ENCODE results near the gene TBC1D2. TPM values are rescaled to one million over a fixed set of nuclear protein-coding genes. Genes with fewer than 3 reads are reported as not detected.

TBC1D2 gene
- total and polyA plus RNA-seq, 5 donors from 2014 or later, result 8.2 to 11.5 (median 10.1) TPM

DNA sequence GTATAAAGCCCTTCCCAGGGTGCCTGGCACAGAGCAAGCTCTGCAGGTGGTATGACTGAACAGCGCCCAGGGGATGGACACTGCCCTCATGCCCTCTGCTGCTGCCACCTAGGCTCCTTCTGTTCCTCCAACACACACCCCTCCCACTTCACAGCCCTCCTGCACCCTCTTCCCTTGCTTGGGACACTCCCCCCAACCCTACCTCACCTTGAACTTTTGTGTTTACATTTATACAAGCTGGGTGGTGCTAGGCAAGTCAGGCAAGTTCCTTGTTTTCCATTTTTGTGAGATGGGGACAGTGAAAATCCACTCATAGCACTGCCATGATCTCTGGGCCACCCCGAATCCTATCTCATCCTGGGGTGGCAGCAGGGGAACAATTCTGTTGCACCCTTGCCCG, 44.2 kb downstream of the TBC1D2 start:
- peaks cover 30% of the 10 kb centered on the region for H3K36me3 Mint-ChIP-seq
- no peak overlapping the region for H3K4me3 Mint-ChIP-seq
- DNase-seq (no peak), ATAC-seq (ENCODE audit: low read depth in 2 of 2) (no peak)
- H3K4me1 Mint-ChIP-seq, result peaks cover 0 to 3% (median 1%) of the 10 kb centered on the region in 4 donors
- H3K4me1 ChIP-seq (ENCODE audit: control insufficient read depth, insufficient read depth, low read length, poor library complexity, severe bottlenecking), result no peaks in the 10 kb centered on the region
- no peaks in the 10 kb centered on the region for H3K9me3 Mint-ChIP-seq
- H3K27ac Mint-ChIP-seq, result no peak overlapping the region
- H3K4me3 ChIP-seq (ENCODE audit: low read depth, low read length), result no peak overlapping the region
- H3K36me3 ChIP-seq (ENCODE audit: control insufficient read depth, insufficient read depth, low read length), result peaks cover 12% of the 10 kb centered on the region
- H3K9me3 ChIP-seq (ENCODE audit: control insufficient read depth in 2 of 2, low read length in 2 of 2), result no peaks in the 10 kb centered on the region
- H3K27me3 ChIP-seq (ENCODE audit: control insufficient read depth, insufficient read depth, low read length), result no peaks in the 10 kb centered on the region
- no peaks in the 10 kb centered on the region for H3K27me3 Mint-ChIP-seq
- H3K27ac ChIP-seq (ENCODE audit: insufficient read depth, low read length, poor library complexity, severe bottlenecking), result no peak overlapping the region

GRCh38 chr9:98210435-98210834, 45.0 kb downstream of the TBC1D2 start:
- Histone ChIP-seq H3K4me3 (ENCODE audit: low read depth, low read length) (no peak overlapping the region), H3K36me3 (ENCODE audit: control insufficient read depth, insufficient read depth, low read length) (peaks cover 12% of the 10 kb centered on the region), H3K9me3 (ENCODE audit: control insufficient read depth in 2 of 2, low read length in 2 of 2) (no peaks in the 10 kb centered on the region), H3K27ac (ENCODE audit: insufficient read depth, low read length, poor library complexity, severe bottlenecking) (no peak overlapping the region), H3K27me3 (ENCODE audit: control insufficient read depth, insufficient read depth, low read length) (no peaks in the 10 kb centered on the region), H3K4me1 (ENCODE audit: control insufficient read depth, insufficient read depth, low read length, poor library complexity, severe bottlenecking) (peaks cover 3% of the 10 kb centered on the region)
- Mint-ChIP-seq H3K4me3 (no peak overlapping the region), H3K9me3 (no peaks in the 10 kb centered on the region), H3K4me1 (peaks cover 0 to 8% (median 5%) of the 10 kb centered on the region in 4 donors), H3K27me3 (no peaks in the 10 kb centered on the region), H3K36me3 (peaks cover 25% of the 10 kb centered on the region), H3K27ac (no peak overlapping the region)
- ATAC-seq (ENCODE audit: low read depth in 2 of 2), result no peak
- no peak for DNase-seq

DNA sequence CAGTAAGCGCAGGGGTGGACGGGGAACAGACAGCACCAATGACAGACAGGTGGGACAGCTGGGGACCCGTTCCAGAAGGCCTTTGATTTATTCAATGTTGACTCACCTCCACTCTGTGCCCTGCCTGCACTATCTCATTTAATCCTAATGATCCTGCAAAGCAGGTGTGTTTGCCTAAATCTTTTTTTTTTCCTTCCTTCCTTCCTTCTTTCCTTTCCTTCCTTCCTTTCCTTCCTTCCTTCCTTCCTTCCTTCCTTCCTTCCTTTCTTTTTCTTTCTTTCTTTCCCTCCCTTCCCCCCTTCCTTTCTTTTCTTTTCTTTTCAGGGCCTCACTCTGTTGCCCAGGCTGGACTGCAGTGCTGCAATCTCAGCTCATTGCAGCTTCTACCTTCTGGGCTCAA, 45.9 kb downstream of the TBC1D2 start:
- DNase-seq, result no peak
- Histone ChIP-seq H3K27ac (ENCODE audit: insufficient read depth, low read length, poor library complexity, severe bottlenecking) (no peak overlapping the region), H3K36me3 (ENCODE audit: control insufficient read depth, insufficient read depth, low read length) (peaks cover 12% of the 10 kb centered on the region), H3K4me3 (ENCODE audit: low read depth, low read length) (no peak overlapping the region), H3K9me3 (ENCODE audit: control insufficient read depth in 2 of 2, low read length in 2 of 2) (no peaks in the 10 kb centered on the region), H3K27me3 (ENCODE audit: control insufficient read depth, insufficient read depth, low read length) (no peaks in the 10 kb centered on the region), H3K4me1 (ENCODE audit: control insufficient read depth, insufficient read depth, low read length, poor library complexity, severe bottlenecking) (peaks cover 4% of the 10 kb centered on the region)
- Mint-ChIP-seq H3K9me3 (no peaks in the 10 kb centered on the region), H3K27me3 (no peaks in the 10 kb centered on the region), H3K27ac (peak overlapping the region in 1 of 3 donors; percentile 80), H3K4me1 (peaks cover 0 to 8% (median 6%) of the 10 kb centered on the region in 4 donors), H3K4me3 (peak overlapping the region in 1 of 4 donors; percentile 27), H3K36me3 (peaks cover 17% of the 10 kb centered on the region)
- no peak for ATAC-seq (ENCODE audit: low read depth in 2 of 2)

GRCh38 chr9:98208635-98209034, 46.8 kb downstream of the TBC1D2 start:
- peaks cover 0 to 8% (median 6%) of the 10 kb centered on the region in 4 donors for H3K4me1 Mint-ChIP-seq
- no peak overlapping the region for H3K27ac Mint-ChIP-seq
- Histone ChIP-seq H3K36me3 (ENCODE audit: control insufficient read depth, insufficient read depth, low read length) (peaks cover 10% of the 10 kb centered on the region), H3K27me3 (ENCODE audit: control insufficient read depth, insufficient read depth, low read length) (no peaks in the 10 kb centered on the region), H3K4me3 (ENCODE audit: low read depth, low read length) (no peak overlapping the region), H3K9me3 (ENCODE audit: control insufficient read depth in 2 of 2, low read length in 2 of 2) (no peaks in the 10 kb centered on the region), H3K4me1 (ENCODE audit: control insufficient read depth, insufficient read depth, low read length, poor library complexity, severe bottlenecking) (peaks cover 4% of the 10 kb centered on the region), H3K27ac (ENCODE audit: insufficient read depth, low read length, poor library complexity, severe bottlenecking) (no peak overlapping the region)
- DNase-seq (no peak), ATAC-seq (ENCODE audit: low read depth in 2 of 2) (no peak)
- no peaks in the 10 kb centered on the region for H3K9me3 Mint-ChIP-seq
- peaks cover 17% of the 10 kb centered on the region for H3K36me3 Mint-ChIP-seq
- H3K4me3 Mint-ChIP-seq, result no peak overlapping the region
- H3K27me3 Mint-ChIP-seq, result no peaks in the 10 kb centered on the region

DNA sequence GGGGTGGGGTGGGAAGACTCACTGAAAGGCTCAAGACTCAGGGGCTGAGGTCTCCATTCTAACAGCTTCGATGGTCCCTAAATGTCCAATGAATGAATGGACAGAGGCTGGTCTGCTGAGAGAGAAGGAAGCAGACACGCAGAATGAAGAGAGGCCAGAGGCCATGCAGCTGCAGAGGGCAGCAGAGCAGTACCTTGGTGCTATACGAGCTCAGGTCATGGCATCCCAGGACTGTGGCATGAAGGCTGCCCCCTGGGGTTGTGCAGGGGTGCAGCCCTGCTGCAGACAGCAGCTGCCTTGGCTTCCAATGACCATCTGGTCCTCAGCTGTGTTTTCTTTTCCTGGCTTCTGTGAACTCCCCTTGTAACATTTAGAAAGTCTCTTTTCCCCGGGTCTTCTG, 47.8 kb downstream of the TBC1D2 start:
- Mint-ChIP-seq H3K4me1 (peaks cover 0 to 8% (median 4%) of the 10 kb centered on the region in 4 donors), H3K27me3 (no peaks in the 10 kb centered on the region), H3K4me3 (no peak overlapping the region), H3K36me3 (peaks cover 10% of the 10 kb centered on the region), H3K27ac (peak overlapping the region; percentile 14 to 58 (median 36)), H3K9me3 (no peaks in the 10 kb centered on the region)
- Histone ChIP-seq H3K27ac (ENCODE audit: insufficient read depth, low read length, poor library complexity, severe bottlenecking) (no peak overlapping the region), H3K36me3 (ENCODE audit: control insufficient read depth, insufficient read depth, low read length) (peaks cover 5% of the 10 kb centered on the region), H3K27me3 (ENCODE audit: control insufficient read depth, insufficient read depth, low read length) (no peaks in the 10 kb centered on the region), H3K9me3 (ENCODE audit: control insufficient read depth in 2 of 2, low read length in 2 of 2) (no peaks in the 10 kb centered on the region), H3K4me1 (ENCODE audit: control insufficient read depth, insufficient read depth, low read length, poor library complexity, severe bottlenecking) (peaks cover 4% of the 10 kb centered on the region), H3K4me3 (ENCODE audit: low read depth, low read length) (no peak overlapping the region)
- no peak for ATAC-seq (ENCODE audit: low read depth in 2 of 2)
- no peak for DNase-seq

DNA sequence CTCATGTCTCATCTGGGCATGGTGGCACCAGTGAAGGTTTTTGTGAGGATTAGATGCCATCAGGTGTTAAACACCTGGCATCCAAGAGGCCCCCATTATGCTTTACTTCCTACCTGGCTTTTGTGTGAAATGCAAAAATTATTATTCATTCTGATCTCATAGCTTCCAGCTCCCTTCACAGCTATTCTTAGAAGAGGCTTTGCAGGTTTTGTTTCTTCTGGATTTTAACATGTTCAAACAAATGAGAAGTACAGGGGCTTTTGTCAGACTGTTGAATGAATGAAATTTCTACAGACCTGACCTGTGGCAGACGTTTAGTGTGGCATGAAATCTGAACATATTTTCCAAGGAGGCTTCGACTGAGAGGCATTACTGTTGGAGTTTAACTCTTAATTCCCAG, 48.7 kb downstream of the TBC1D2 start:
- no peaks in the 10 kb centered on the region for H3K27me3 ChIP-seq (ENCODE audit: control insufficient read depth, insufficient read depth, low read length)
- Mint-ChIP-seq H3K36me3 (peaks cover 14% of the 10 kb centered on the region), H3K27ac (no peak overlapping the region), H3K4me3 (no peak overlapping the region), H3K9me3 (no peaks in the 10 kb centered on the region), H3K4me1 (peaks cover 0 to 8% (median 4%) of the 10 kb centered on the region in 4 donors), H3K27me3 (no peaks in the 10 kb centered on the region)
- H3K4me1 ChIP-seq (ENCODE audit: control insufficient read depth, insufficient read depth, low read length, poor library complexity, severe bottlenecking), result peaks cover 4% of the 10 kb centered on the region
- no peak overlapping the region for H3K27ac ChIP-seq (ENCODE audit: insufficient read depth, low read length, poor library complexity, severe bottlenecking)
- no peak overlapping the region for H3K4me3 ChIP-seq (ENCODE audit: low read depth, low read length)
- H3K36me3 ChIP-seq (ENCODE audit: control insufficient read depth, insufficient read depth, low read length), result peaks cover 5% of the 10 kb centered on the region
- DNase-seq (no peak), ATAC-seq (ENCODE audit: low read depth in 2 of 2) (no peak)
- no peaks in the 10 kb centered on the region for H3K9me3 ChIP-seq (ENCODE audit: control insufficient read depth in 2 of 2, low read length in 2 of 2)

DNA sequence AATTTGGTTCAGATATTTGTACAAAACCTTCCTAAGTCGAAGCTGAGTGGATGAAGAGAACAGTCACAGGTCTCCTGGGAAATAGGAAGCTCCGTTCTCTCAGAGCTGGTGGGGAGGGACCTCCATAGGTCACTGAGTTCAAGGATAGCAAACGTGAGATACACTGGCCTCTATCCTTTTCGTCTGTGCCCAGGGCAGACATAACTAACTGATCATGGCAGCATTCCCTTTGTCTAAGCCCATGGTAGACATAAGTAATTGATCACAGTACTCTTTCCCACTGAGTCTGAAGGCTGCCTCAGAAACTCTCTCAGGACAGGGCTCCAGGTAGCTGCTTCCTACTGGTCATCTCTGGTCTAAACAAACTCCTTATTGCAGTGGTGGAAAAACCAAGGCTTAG, 50.8 kb downstream of the TBC1D2 start:
- Histone ChIP-seq H3K4me1 (ENCODE audit: control insufficient read depth, insufficient read depth, low read length, poor library complexity, severe bottlenecking) (peaks cover 4% of the 10 kb centered on the region), H3K27ac (ENCODE audit: insufficient read depth, low read length, poor library complexity, severe bottlenecking) (no peak overlapping the region), H3K4me3 (ENCODE audit: low read depth, low read length) (no peak overlapping the region), H3K9me3 (ENCODE audit: control insufficient read depth in 2 of 2, low read length in 2 of 2) (no peaks in the 10 kb centered on the region), H3K27me3 (ENCODE audit: control insufficient read depth, insufficient read depth, low read length) (no peaks in the 10 kb centered on the region), H3K36me3 (ENCODE audit: control insufficient read depth, insufficient read depth, low read length) (no peaks in the 10 kb centered on the region)
- Mint-ChIP-seq H3K36me3 (peaks cover 14% of the 10 kb centered on the region), H3K27me3 (no peaks in the 10 kb centered on the region), H3K27ac (peak overlapping the region in 1 of 3 donors; percentile 32), H3K4me1 (peaks cover 0 to 8% (median 4%) of the 10 kb centered on the region in 4 donors), H3K9me3 (no peaks in the 10 kb centered on the region), H3K4me3 (no peak overlapping the region)
- ATAC-seq (ENCODE audit: low read depth in 2 of 2) (no peak), DNase-seq (no peak)

DNA sequence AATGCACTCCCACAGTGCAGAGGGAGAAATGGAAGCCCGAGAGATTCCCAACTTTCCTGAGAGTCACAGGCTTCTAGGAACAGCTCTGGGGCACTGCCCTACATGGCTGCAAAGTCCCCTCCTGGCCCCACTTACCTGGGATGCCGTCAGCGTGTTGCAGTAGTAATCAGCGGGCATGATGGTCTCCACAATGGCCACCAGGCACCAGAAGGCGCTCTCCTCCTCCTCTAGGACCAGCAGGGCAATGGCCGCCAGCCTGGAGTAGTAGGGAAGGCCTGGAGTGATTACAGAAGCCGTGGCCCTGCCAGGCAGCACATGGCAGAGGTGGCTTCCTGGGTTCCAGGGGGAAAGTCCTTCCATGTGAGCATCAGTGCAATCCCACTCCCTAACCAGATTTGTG, 52.3 kb downstream of the TBC1D2 start:
- Mint-ChIP-seq H3K27me3 (no peaks in the 10 kb centered on the region), H3K4me1 (peaks cover 0 to 8% (median 4%) of the 10 kb centered on the region in 4 donors), H3K36me3 (peaks cover 13% of the 10 kb centered on the region), H3K9me3 (no peaks in the 10 kb centered on the region), H3K4me3 (no peak overlapping the region), H3K27ac (no peak overlapping the region)
- DNase-seq (no peak), ATAC-seq (ENCODE audit: low read depth in 2 of 2) (no peak)
- H3K36me3 ChIP-seq (ENCODE audit: control insufficient read depth, insufficient read depth, low read length), result no peaks in the 10 kb centered on the region
- no peak overlapping the region for H3K27ac ChIP-seq (ENCODE audit: insufficient read depth, low read length, poor library complexity, severe bottlenecking)
- peaks cover 4% of the 10 kb centered on the region for H3K4me1 ChIP-seq (ENCODE audit: control insufficient read depth, insufficient read depth, low read length, poor library complexity, severe bottlenecking)
- H3K9me3 ChIP-seq (ENCODE audit: control insufficient read depth in 2 of 2, low read length in 2 of 2), result no peaks in the 10 kb centered on the region
- no peaks in the 10 kb centered on the region for H3K27me3 ChIP-seq (ENCODE audit: control insufficient read depth, insufficient read depth, low read length)
- H3K4me3 ChIP-seq (ENCODE audit: low read depth, low read length), result no peak overlapping the region
